Bronchial epithelial cell (primary cell): ENCODE data around the gene DOCK8. TPM values are rescaled to one million over a fixed set of nuclear protein-coding genes. Genes with fewer than 3 reads are reported as not detected.
A peak's percentile ranks its signal among the peaks of the same experiment; 100 is the strongest.

Experiments
- DNase-seq: peaks from one replicate; pipeline ENCODE4 v3.0.0-alpha.2; 2010; ENCODE audit warnings: low read depth
- FAIRE-seq: peaks from 2 replicates; lab custom pipeline; 2011; peaks lifted over from hg19 to GRCh38; lab: Jason Lieb, UNC
- H3K27me3 ChIP-seq: 2 replicates; pipeline ENCODE4 v1.5.1; 2011; ENCODE audit warnings: low read length; ENCODE audit not compliant: control insufficient read depth, insufficient read depth
- H3K36me3 ChIP-seq: 2 replicates; pipeline ENCODE4 v1.5.1; 2011; ENCODE audit warnings: low read length; ENCODE audit not compliant: control insufficient read depth, insufficient read depth
- H3K4me3 ChIP-seq: 2 replicates; pipeline ENCODE4 v1.5.1; 2011; ENCODE audit warnings: mild to moderate bottlenecking, low read depth, low read length, control low read depth
- CTCF ChIP-seq: IDR thresholded peaks from 2 replicates; pipeline ENCODE4 v1.5.1; 2011; ENCODE audit warnings: mild to moderate bottlenecking, moderate library complexity, low read length, control low read depth, inconsistent platforms; ENCODE audit not compliant: insufficient read depth, severe bottlenecking
- total RNA-seq: library from RNA; depleted of rRNA; stranded (reverse); fragments of >200 nt; gene quantifications from 2 replicates; pipeline ENCODE4 v1.2.1, GENCODE V29; 2014

The DOCK8 gene
- total RNA-seq, 1 donor from 2014 or later = 0.26 TPM

GRCh38 chr9:482739-483138 lies 268.1 kb downstream of the DOCK8 start:
- FAIRE-seq = no peak
- no peaks in the 10 kb centered on the region for H3K27me3 ChIP-seq
- TF ChIP-seq CTCF = no peak
- no peaks in the 10 kb centered on the region for H3K36me3 ChIP-seq
- no peak overlapping the region for H3K4me3 ChIP-seq
- DNase-seq = peak; percentile 50

- no peaks in the 10 kb centered on the region for H3K27me3 ChIP-seq
- FAIRE-seq = no peak
- no peaks in the 10 kb centered on the region for H3K36me3 ChIP-seq
- H3K4me3 ChIP-seq = no peak overlapping the region
- peak; percentile 93 for DNase-seq
- no peak for TF ChIP-seq CTCF
Measured at GRCh38 chr9:486156-486555, 271.5 kb downstream of the DOCK8 start.

- H3K27me3 ChIP-seq = no peaks in the 10 kb centered on the region
- no peaks in the 10 kb centered on the region for H3K36me3 ChIP-seq
- FAIRE-seq (no peak), DNase-seq (peak; percentile 40)
- H3K4me3 ChIP-seq = no peak overlapping the region
- no peak for TF ChIP-seq CTCF
Measured at GRCh38 chr9:487429-487828, 272.8 kb downstream of the DOCK8 start.

GRCh38 chr9:488448-488847 lies 273.8 kb downstream of the DOCK8 start:
- no peaks in the 10 kb centered on the region for H3K27me3 ChIP-seq
- no peaks in the 10 kb centered on the region for H3K36me3 ChIP-seq
- peak; percentile 53 for DNase-seq
- no peak for FAIRE-seq
- no peak for TF ChIP-seq CTCF
- H3K4me3 ChIP-seq = no peak overlapping the region

GRCh38 chr9:489198-490197 lies 274.8 kb downstream of the DOCK8 start:
- no peaks in the 10 kb centered on the region for H3K27me3 ChIP-seq
- H3K4me3 ChIP-seq = no peak overlapping the region
- DNase-seq (no peak), FAIRE-seq (no peak)
- no peak for TF ChIP-seq CTCF
- H3K36me3 ChIP-seq = no peaks in the 10 kb centered on the region
